NCI-H2227 treated with DMSO at 0.1 percent for 48 hours (cell line): ENCODE data around the gene MYBPC2.

Source experiments
- DNase-seq: peaks from one replicate; lab custom pipeline; 2025; lab: John Stamatoyannopoulos, UW

MYBPC2 gene

GRCh38 chr19:50500753-50501151 lies 68.1 kb downstream of the MYBPC2 start:
- DNase-seq, result no peak

GRCh38 chr19:50501186-50501567 lies 68.5 kb downstream of the MYBPC2 start:
- no peak for DNase-seq

GRCh38 chr19:50501568-50502475 lies 69.1 kb downstream of the MYBPC2 start:
- no peak for DNase-seq

- DNase-seq, result no peak
Measured at GRCh38 chr19:50505856-50506611, 73.3 kb downstream of the MYBPC2 start.

- DNase-seq, result no peak
Measured at GRCh38 chr19:50506700-50507099, 74.0 kb downstream of the MYBPC2 start.

- no peak for DNase-seq
Measured at GRCh38 chr19:50507376-50507775, 74.7 kb downstream of the MYBPC2 start.

GRCh38 chr19:50508843-50509190 lies 76.1 kb downstream of the MYBPC2 start:
- DNase-seq, result no peak

- no peak for DNase-seq
Measured at GRCh38 chr19:50509366-50509765, 76.7 kb downstream of the MYBPC2 start.

GRCh38 chr19:50510121-50510670 lies 77.5 kb downstream of the MYBPC2 start:
- no peak for DNase-seq

GRCh38 chr19:50510700-50511068 lies 78.0 kb downstream of the MYBPC2 start:
- DNase-seq, result peak; percentile 94

- DNase-seq, result peak; percentile 94
Measured at GRCh38 chr19:50511069-50511822, 78.6 kb downstream of the MYBPC2 start, which contains the start of gene JOSD2. Gene JOSD2, minus strand, starts transcription at chr19:50511191. Its CDS starts 760 bp downstream, at chr19:50510431.

GRCh38 chr19:50512112-50512998 lies 79.7 kb downstream of the MYBPC2 start:
- DNase-seq, result no peak

- no peak for DNase-seq
Measured at GRCh38 chr19:50512999-50513745, 80.5 kb downstream of the MYBPC2 start.

GRCh38 chr19:50513746-50514345 lies 81.2 kb downstream of the MYBPC2 start, which contains the start of gene ASPDH:
Gene ASPDH, minus strand, starts transcription at chr19:50513913. Its CDS starts 90 bp downstream, at chr19:50513823.
- DNase-seq, result peak; percentile 12

GRCh38 chr19:50514346-50515167 lies 81.9 kb downstream of the MYBPC2 start:
- peak; percentile 67 for DNase-seq

- DNase-seq, result no peak
Measured at GRCh38 chr19:50515168-50515561, 82.5 kb downstream of the MYBPC2 start.
